Eye (tissue), 1 donor: ENCODE results near the gene NTM.
A peak's percentile ranks its signal among the peaks of the same experiment; 100 is the strongest.

Experiments used
- DNase-seq: peaks from one replicate; pipeline ENCODE4 v3.0.0-alpha.2; 2015

The NTM gene

DNA sequence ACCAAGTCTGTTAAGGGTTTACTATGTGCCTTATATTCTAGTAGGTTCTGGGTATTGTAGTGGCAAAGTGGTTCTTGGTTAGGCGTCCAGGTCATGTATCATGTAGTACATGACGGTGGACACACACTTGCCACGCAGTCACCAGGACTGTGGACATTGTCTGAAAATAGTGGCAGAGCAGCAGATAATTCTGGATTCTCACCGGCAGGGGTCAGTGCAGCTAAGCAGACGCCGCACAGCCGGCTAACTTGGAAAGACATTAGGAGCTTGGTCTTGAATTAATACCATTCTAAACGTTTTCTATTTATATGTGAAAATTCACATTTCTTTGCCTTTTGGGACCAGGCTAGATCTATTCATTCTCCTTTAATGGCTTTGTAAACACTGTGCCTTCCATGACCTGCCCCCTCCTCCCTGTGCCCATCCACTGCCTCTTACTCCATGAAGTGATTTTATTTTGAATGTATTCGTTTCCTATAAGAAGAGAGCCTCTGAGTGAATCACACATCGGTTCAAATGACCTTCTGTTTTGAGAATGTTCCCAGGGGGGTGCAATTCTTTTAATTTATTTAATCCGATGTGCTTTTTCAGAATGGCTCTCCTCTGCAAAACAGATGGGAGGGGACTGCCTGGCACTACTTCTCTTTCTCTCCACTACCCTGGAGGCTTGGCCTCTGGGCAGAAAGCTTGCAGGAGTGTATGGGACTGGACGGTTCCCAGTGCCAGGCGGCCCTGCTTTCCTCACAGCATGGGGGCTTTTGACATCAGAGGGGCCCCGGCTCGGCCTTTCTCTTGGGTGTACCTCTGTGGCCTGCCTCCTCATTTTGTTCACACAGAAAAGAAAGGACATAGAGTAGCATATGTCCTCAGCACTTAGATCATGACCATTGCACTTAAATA lies 378.0 kb downstream of the NTM start:
- peak; percentile 90 for DNase-seq

DNA sequence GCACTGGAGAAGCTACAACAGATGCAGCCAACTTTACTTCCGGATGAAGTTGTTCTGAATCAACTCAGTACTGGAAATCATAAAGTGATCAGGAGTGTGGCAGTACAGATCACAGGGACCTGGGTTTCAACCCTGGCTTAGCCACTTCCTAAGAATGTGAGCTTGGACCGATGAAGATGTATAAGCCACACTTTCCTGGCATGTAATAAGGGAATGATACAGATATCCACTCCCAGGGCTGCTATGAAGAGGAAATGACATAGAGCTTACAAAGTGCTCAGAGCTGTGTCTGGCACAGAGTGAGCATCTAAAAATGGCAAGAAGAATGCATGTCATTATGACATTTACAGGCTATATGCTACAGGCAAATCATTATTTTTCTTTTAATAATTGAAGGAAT lies 378.7 kb downstream of the NTM start:
- DNase-seq, result no peak

DNA sequence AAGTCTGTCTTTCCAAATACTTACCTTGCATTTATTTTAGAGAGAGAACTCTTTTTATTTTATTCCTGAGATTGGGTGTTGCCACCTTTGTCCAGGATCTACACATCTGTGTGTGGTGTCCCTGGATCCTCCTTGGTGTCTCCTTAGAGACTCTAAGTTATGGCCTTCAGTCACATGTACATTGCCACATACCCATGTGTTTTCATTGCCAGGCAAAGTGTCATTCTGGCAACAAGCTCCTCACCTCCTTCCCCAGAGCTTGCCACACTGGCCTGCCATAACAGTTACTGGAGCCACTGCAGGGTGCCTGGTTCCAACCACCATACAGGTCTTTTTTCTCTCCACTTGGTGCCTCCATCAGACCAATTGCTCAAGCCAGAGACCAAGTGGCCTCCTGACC lies 379.7 kb downstream of the NTM start:
- no peak for DNase-seq

DNA sequence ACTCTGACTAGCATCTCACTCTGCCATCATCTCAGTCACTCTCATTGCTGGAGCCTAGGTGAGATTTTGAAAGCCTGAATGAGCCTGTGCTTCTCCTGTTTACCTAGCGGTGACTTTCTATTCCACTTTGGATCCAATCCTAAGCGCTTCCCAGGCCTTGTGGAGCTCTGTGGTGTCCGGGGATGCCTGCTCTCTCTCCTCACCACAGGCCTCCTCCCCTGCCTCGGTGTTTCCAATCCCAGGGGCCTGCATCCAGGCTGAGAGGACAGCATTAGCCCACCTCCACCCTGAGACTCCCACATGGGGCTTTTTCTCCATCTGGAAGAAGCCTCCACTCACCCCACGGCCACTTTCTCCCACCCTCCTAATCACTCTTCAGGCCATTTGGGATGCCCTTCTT lies 380.3 kb downstream of the NTM start:
- no peak for DNase-seq

DNA sequence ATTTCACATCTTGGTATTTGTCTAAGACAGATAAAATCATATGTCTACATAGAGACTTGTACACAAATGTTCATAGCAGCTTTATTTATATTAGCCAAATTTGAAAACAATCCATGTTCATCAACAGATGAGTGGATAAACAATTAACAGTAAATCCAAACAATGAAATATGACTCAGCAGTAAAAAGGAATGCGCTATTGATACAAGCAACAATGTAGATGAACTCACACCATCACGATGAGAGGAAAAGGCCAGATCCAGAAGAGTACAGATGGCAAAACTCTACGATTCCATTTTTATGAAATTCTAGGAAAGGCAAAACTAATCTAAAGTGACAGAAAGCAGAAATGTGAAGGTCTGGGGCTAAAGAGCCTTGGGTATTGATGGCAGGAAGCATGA lies 384.3 kb downstream of the NTM start:
- no peak for DNase-seq

DNA sequence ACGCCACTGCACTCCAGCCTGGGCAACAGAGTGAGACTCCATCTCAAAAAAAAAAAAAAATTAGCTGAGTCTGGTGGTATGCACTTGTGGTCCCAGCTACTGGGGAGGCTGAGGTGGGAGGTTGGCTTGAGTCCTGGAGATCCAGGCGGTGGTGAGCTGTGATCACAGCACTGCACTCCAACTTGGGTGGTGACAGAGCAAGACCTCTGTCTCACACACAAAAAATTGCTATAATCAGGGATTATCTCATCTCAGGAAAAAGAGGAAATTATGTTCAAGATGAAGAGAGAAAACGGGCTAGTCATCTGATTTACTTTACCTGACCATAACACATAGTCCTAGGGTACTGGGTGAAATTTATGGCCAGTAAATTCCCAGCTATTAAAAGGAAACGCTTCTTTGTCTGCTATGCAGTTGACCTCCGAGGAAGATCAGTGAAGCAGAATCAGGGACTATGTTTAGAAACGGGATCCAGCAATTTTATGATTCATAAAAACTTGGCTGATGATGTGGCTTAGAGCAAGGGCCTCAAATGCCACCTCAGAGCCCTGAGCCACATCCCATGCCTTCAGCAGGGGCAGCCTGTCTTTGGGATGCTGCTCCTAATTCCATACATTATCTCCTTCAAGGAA lies 386.2 kb downstream of the NTM start:
- no peak for DNase-seq

DNA sequence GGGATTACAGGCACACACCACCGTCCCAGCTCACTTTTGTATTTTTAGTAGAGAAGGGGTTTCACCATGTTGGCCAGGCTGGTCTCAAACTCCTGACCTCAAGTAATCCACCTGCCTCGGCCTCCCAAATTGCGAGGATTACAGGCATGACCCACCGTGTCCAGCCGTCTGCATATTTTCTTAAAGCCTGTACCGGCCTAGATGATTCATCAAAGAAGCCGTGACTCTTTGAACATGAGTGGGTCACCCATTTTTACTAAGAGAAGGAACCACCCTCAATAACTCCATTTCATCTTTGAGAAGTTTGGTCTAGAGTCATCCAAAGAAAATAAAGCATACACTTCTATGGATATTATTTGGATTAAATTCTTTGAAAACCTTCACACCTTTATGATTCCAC lies 388.3 kb downstream of the NTM start:
- no peak for DNase-seq

DNA sequence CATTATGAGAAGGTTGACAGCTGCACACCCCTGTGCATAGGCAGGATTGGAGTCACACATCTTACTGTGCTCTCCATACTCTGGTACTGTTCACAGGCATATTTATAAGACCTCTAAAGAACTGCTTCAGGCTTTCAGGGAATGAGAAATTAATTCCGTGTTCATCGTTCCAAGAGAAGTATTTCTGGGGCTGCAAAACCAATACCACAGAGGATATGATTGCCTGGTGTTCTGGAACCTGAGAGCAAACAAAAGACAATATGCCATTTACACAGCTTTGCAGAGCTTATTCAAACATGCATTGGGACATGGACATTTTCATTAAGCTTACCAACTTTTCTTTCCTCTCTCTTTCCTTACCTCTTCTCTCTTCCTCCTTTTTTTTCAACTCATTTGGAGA lies 388.7 kb downstream of the NTM start:
- DNase-seq, result no peak

DNA sequence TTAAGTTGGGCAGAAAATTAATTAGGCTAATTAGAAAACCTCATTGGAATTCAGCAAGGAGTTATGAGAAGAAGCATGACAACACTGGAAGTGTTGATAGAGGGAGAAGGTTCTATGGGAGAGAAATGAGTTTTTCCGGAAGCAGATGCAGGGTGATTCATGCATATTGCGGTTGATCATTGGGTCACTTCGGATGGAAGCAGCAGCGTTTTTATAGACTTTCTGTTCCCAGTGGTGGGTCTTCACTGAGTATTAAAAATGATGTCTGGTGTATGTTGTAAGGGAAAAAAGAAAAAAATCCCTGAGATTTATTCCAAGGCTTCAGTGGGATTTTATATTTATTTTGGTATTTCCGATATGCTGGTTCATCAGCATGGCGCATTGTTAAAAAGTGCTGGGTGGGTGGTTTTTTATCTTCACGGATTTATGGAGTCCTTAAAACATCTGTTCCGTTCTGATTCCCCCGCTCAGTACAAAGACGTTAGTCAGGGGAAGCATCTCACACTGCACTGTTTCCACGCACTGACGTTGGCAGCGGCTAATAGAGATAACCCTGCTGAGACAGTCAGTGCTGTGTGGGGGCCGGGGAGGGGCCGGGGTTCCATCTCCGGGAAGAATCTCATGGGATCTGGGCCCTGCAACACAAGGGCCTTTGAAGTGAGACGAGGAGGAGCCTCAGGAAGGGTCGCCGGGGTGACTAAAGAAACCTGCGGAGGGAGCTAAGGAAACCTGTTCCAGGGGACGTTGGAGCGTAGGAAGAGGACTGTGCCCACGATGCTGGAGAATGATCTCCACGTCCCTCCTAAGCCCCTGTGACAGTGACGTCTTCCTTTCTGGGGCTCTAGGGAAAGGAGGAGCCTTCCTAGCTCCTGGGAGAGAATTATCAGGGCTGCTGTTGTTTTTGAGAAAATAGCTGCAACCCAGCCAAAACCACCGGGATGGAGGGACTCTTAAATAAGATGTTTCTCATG lies 390.0 kb downstream of the NTM start:
- peak; percentile 51 for DNase-seq

DNA sequence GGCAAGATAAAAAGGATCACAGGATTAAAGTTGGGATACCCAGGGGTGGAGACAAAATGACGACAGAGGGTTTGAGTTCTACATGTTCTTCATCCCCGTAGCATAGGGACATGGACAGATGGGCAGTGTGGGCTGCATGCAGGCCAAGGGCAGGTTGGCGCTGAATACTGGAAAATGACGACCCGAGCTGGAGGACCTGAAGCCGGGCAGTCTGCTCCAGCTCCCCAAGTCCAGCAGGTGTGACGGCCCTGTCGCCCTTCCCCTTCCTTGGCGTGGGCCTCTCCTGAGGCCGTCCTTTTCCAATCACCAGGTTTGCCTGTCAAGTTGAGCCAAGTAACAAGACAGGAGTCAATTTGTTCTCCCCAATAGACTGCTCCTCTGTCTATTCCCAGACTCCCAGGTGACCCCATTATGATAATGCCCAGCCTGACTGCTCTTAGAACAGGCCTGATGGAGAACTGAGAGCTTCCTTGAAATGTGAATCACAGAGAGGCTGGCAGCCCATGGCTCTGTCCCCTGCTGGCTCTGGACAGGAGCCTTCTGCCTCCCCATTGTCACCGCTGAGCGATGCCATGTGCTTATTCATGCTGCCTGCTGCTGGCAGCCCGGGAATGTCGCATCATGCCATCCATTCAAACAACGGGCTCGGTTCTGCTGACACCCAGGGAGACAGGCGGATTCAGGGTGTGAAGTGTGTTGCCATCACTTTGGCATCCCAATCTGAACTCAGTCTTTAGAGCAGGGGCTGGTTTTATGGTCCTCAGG lies 392.1 kb downstream of the NTM start:
- no peak for DNase-seq

DNA sequence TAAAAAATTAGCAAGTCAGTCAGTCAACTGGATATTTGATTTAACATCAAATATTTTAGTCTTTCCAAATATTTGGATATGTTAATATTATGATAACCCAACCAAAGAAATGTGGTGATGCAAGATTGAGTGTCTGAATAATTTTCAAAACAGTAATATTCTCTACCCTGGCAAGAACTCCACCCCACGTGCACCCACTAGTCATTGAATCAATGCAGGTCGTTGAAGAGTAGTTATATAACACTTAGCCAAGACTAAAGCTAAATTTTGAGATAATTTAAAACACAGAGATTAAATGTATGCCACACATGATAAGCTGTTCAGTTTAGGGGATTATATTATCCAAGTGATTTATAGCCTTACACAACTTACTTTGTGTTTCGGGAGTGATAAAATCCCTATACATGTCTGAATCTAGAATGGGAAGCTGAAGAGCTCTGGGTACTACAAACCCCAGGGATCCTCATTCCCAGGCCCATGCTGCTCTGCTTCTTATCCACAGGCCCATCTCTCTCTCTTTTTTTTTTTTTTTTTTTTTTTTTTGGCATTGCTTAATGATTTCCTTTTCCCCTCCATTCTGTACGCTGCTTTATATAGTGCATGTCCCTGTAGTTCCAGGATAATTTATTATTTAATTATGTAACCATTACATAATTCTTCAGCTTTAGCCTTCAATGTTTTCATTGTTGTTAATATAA lies 392.9 kb downstream of the NTM start:
- no peak for DNase-seq

DNA sequence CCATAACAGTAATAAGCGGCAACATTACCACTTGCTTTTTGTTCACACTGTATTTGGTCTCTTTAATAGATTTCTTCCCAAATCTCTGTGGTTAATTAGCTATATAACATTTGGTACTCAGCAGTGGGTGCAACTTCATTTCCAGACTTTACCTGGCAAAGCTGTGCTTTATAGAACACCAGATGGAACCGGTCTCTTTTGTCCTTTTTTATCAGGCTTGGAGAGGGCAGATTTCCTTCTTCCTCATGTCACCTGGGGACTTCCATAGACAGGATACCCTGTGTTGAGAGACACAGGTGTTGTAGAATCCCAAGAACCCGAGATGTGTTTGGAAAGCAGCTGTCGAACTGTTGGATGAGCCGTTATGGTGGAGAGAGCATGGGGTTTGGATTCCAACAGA lies 393.7 kb downstream of the NTM start:
- no peak for DNase-seq

DNA sequence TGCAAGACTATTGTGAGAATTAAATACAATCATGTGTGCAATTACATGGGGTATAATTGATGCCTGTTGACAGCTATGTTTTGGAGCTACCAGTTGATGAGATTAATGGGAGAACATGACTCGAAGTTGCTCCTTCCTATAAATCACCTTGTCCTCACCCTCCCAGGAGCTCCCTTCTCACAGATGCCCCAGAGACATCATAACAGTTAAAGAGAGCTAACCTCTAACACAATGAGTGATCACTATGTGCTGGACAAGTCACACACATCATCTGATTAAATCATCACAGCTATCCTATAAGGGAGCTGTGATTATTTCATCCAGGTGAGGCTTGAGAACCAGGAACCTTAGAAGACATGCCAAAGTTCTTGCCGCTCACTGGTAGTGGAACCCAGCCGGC lies 394.2 kb downstream of the NTM start:
- DNase-seq, result no peak

DNA sequence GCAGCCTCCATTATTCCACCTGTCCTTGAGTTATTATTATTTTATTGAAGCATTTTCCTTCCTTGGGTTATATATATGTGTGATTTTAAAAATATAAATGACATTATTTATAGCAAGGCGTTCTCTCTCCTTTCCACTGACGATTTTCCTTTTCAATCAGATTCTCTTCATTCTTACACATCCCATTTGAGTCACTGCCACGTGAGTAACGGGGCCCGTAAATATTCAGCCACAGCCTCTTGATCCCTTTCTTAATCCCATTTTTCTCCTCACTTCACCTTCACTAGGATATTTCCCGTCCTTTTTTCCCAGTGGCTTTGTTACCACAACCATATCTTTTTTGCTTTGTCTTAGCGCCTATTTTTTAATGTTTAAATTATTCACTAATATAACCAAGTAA lies 396.2 kb downstream of the NTM start:
- no peak for DNase-seq

DNA sequence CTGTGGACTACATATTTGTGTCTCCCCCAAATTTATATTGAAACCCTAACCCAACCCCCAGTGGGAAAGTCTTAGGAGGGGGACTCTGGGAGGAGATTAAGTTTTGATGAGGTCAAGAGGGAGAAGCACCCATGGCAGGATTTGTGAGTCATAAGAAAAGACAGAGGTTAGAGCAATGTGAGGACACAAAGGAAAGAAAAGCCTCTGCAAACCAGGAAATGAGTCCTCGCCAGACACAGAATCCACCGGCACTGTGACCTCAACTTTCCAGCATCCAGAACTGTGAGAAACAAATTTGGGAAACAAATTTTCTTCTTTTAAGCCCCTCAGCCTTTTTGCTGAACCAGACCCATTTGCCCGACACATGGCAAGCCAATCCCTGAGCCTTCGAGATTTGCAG lies 397.0 kb downstream of the NTM start:
- DNase-seq, result no peak

DNA sequence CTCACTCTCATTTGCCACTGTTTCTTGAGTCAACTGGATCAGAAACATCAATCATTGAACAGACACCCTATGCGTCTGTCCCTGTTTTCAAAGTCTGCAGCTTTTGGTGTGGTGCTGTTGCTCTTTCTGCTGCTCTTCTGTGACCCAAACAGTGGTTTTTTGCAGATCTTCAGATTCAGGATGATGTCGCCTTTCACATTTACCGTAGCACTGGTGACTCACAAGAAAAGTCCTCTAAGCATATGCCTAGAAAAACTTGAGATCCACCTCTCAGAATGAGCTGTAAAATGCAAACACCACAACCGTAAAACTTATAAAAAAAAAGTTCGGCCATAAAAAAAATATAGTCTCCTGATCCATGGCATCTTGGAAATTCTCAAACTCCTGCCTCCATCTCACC lies 400.4 kb downstream of the NTM start:
- DNase-seq, result no peak

DNA sequence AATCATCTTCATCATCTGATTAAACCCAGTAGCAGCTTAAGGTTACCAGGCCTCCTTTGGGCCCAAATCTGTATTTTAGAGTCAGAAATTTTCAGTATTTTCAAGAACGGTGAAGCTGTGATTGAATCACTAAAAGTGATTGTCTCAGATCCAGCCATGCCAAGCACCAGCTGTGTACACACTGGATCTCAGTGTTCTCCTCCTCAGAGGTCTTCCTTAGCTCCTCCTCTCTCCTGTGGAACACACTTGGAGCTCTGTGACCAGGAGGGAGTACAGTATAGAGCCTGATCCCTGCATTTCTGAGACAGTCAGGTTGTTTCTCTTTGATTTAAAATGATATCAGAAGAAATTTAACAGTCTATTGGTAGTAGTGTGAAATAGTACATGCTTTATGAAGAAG lies 401.1 kb downstream of the NTM start:
- no peak for DNase-seq

DNA sequence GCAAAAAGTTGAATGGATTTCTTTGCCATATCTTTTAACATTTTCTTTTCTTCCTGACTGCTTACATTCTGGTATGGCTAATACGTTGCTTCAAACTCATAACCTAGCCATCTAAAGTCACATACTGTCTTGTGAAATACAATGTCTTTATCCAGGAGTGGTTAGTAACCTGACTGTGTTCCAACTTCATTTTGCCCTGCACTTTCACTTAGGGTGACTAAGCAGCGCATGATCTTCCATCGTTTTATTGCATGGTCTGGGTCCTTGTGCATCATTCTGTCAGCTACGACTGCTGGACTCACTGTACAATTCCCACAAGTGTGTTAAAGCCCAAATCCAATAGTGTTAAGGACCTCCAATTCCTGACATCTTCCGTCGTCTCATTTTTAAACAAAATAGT lies 403.2 kb downstream of the NTM start:
- DNase-seq, result no peak

DNA sequence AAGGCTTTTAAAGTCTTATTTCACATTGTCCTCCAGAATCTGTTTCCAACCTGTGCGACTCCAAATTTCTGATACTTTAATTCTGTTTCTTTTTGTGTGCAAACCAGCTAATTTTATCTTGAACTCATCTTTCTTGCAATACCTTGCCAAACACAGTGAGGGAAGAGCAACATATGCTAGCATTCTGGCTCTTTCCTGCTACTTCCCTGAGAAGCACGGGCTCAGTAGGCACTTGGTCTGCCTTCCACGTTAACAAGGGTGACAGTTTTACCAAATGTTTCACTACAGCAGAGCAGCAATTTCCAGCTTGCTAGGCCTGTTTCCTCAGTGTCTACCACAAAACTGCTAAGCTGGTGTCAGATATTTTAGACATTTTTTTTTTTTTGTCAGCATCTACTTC lies 405.8 kb downstream of the NTM start:
- no peak for DNase-seq

DNA sequence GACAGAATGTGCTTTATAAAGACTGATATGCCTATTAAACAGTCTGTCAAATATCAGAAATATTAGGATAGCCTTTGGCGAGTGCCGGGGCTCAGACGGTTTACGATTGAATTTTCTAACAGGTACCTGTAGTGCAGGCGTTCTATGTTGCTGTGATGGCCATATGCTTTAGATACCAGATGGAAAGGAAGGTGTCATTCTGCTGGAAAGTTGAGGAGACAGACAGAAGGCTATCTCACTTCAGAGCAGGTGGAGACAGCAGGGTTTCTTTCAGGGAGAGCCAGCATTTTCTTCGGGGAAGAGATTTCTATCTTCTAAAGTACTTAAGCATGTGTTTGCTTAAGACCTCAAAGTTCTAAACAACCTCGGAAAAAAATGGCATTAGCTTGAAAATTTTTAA lies 415.4 kb downstream of the NTM start:
- no peak for DNase-seq

DNA sequence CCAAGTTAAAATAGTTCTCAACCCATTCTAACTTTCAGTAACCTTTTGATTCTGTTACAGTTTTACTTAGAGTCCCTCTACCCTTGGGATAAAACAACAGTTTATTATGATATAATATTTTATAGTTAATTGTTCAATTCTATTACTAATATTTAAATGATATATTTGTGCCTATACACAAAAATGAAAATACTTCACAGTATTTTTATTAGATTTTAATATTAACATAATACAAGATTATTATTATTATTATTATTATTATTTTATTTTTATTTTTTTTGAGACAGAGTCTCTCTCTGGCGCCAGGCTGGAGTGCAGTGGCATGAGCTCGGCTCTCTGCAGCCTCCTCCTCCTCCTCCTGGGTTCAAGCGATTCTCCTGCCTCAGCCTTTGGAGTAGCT lies 416.7 kb downstream of the NTM start:
- DNase-seq, result no peak

DNA sequence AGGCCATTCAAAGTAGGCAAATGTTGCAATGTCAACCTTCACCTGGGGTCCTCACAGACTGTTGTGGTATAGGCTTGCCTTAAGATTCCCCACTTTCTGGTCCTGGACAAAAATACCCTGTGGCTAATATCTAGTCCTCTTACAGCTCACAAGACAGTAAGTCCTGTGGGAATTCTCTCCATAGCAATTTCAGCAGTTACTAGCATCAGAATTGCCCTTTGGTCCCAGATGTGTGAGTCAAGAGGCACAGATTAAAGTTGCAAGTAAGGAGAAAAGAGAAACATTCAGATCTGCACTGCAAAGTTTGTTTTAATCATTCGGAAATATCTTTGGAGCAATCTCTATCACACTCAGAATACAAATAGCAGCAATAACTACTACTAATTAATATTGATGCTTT lies 420.2 kb downstream of the NTM start:
- no peak for DNase-seq
